HG02870 (cell line): ENCODE data around the gene LACTBL1.
"Not testable (repeated sequence)": the region's sequence is repeated elsewhere in the genome, so short reads cannot be mapped to it uniquely, and the experiment has no call there.

ENCODE experiments used
- ATAC-seq: cut with Tn5 transposase; IDR thresholded peaks from one replicate; pipeline ENCODE4 v1.9.1; 2021; ENCODE audit warnings: mild to moderate bottlenecking, moderate library complexity; ENCODE audit not compliant: unreplicated experiment

LACTBL1 gene, protein sequence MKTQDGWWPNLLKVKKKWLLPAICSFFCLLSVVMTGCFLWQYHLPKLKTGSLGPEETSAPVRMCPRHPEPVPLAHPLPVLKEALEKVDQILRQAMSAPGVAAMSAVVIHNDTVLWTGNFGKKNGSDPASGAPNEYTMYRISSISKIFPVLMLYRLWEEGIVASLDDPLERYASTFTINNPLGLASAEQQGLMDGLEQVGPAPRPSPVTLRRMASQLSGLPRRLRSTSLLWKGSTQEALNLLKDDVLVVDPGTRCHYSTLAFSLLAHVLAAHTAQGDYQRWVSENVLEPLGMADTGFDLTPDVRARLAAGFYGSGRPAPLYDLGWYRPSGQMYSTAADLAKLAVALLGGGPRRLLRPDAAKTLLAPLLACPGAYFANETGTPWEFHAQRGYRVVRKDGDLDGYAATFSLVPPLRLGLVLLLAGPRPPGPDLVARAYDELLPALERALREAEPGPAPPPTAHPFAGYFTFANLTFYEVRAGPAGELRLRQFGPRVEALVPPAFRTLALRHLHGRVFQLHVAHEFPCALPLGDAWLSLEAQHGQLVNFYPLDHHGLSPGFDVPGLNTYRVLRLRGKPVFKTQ

DNA sequence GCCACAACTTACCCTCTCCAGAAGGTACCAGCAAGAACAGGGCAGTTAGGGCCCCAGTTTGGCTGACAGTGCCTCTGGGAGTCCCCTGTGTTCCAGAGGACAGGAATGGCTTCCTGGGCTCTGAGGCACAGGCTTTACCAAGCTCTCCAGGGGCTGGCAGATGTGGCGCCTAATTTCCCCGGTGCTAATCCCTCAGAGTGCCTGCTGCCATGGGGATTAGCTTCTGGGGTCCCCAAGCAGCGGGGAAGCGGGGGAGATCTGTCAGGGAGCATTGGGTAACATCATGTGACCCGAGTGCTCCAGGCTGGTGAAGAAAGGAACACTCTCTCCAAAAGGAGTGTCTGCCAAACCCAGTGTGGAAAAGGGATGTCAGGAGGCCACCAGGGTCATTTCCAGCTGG, at the start of gene LACTBL1:
Gene LACTBL1, minus strand, starts transcription at position 107 of the 400 bp plus-strand sequence. CDS start 550 bp downstream, outside the sequence.
- ATAC-seq = no peak

DNA sequence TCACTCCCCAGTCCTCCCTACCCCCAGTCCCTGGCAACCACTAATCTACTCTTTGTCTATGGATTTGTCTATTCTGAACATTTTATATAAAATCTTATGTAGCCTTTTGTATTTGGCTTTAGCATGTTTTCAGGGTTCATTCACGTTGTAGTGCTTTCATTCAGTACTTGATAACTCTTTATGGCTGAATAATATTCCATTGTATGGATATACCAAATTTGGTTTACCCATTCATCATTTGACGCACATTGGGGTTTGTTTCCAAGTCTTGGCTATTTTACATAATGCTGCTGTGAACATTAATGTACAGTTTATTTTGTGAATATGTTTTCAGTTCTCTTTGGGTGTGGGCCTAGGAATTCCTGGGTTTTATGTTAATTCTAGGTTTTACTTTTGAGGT, 49.2 kb upstream of the LACTBL1 start:
- no peak for ATAC-seq

DNA sequence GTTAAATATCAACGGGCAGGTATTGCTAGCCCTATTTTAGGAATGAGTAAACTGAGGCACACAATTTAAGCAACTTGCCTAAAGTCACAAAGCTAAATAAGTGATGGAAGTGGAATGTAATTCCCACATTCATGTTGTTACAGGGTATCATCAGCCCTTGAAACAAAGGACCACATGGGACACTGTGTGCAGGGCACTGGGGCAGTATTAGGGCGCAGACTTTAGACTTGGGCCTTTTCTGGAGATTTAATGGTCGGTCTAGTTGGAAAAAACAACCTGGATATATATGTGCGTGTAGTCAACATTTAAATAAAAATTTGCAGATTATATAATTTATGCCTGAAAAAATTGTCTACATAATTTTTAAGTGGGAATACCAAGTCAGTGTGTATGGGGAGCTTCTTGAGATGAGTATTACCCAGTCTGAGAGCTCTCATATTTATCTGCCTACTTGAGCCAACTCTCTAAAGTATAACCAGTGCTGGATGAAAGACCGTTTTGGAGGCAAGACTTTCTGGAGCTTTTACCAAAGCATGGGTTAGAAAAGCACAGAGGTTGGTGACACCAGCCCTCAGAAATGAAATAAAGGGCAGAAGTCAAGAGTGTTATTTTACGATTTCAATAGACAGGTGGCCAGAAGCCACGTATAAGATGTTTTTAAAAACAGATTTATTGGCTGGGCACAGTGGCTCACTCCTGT, 48.2 kb upstream of the LACTBL1 start:
- ATAC-seq = no peak

DNA sequence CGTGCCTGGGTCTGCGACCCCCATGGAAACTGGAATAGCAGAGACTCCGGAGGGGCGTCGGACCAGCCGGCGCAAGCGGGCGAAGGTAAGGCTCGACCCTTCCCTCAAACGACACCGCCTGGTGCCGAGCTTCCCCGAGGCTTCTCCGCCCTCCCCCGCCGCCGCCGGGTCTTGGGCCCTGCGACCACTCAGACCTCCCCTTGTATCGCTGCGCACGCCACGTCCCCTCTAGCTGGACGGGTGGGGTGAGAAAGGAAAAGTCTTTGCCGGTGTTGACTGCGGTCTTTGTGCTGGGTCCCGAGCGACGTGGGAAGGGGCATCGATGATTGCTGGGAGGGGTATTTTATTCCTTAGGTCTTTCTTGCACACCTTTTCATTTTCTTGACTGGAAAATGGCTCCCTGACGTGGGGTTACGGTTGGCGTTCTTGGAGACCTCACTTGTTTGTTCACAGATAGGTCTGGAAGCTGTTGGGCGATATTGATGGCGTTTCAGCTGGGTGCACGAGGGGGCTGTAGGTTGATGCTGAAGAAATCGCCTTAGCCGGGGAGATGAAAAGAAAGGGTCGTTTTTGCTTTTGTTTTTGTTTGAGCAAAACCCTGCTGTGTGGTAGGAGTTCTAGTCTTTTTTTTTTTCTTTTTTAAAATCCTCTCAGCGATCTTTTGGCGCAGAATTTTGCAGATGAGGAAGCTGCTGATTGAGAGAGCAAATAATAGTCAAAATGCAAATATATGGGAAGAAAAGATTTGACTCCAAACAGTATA, 47.4 kb upstream of the LACTBL1 start:
- ATAC-seq = peak; percentile 11

DNA sequence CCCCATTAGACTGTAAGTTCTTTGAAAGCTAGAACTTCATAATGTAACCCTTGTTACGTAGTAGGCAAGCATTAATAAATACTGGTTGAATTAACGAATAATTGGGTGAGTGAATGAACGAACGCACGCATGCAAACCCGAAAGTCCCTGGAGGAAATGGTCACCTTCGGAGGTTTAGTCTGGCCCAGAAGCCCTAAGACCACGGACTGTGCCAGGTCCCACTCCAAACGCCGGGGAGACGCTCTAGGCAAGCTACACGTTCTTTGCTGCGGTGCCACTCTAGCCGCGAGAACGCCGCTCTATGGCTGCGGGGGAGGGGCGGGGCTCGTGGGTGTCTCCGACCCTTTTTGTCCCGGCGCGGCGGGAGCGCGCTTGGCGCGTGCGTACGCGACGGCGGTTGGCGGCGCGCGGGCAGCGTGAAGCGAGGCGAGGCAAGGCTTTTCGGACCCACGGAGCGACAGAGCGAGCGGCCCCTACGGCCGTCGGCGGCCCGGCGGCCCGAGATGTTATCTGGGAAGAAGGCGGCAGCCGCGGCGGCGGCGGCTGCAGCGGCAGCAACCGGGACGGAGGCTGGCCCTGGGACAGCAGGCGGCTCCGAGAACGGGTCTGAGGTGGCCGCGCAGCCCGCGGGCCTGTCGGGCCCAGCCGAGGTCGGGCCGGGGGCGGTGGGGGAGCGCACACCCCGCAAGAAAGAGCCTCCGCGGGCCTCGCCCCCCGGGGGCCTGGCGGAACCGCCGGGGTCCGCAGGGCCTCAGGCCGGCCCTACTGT, 46.6 kb upstream of the LACTBL1 start, which contains the start of gene KDM1A:
Gene KDM1A, plus strand, starts transcription at position 375 of the 769 bp plus-strand sequence. Its CDS starts 129 bp downstream, at position 504.
- peak; percentile 90 for ATAC-seq

DNA sequence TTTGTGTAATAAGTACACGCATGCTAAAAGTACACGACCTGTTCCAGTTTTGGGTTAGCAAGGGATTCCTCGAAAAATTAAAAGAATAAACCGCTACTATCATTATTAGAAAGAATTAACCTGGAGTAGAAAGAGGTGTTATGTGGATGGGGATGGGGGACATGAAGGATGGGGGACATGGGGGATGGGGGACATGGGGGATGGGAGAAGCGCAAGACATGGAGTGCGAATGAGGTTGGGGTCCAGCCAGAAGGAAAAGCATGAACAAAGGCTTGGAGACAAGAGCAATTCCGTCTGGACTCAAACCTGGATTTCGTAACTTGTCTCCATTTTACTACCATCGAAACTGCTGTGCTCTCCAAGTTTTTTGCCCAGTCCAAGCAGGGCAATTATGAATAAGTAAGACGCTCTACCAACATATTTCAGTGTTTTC, 46.0 kb upstream of the LACTBL1 start:
- no peak for ATAC-seq

DNA sequence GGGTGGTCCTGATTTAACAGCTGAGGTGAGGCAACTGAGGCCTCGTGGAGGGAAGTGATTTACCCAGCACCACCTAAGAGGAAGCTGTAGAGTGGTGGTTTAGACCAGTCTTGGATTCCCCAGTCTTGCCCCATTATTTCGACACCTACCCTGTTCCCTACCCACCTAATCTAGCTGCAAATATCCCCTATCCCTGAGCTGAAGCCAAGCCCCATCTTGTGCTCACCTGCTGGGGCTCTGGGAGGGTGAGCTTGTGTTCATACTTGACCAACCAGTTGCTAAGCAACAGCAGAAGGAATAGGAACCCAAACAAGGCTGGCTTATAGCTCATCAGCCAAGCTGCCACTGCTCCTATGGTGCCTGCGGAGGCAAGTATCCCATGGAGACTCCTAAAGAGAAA, 41.0 kb upstream of the LACTBL1 start:
- no peak for ATAC-seq

DNA sequence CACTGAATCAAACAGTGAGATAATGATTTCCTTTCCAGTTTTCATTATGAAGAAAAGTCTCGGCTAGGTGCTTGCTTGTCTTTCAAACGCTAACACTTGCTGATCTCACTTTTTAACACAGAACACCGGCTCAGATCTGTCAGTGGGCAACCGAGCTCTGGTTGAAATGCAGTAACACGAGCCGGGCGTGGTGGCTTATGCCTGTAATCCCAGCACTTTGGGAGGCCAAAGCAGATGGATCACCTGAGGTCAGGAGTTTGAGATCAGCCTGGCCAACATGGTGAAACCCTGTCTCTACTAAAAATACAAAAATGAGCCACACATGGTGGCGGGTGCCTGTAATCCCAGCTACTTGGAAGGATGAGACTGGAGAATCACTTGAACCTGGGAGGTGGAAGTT, 37.4 kb upstream of the LACTBL1 start:
- not testable (repeated sequence) for ATAC-seq

DNA sequence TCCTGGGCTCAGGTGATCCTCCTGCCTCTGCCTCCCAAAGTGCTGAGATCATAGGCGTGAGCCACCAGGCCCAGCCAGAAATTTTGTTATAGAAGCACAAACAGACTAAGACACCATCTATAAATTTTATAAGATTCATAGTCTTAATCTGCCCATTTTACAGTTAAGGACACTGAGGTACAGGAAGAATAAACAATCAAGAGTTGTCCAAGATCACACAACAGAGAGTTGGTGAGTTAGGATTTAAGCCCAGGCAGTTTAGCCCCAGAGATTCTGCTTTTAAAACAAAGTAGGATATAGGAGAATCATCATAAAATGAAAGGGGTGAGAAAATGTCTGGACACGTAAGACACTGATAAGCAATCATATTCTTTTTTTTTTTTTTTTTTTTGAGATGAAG, 36.2 kb upstream of the LACTBL1 start:
- ATAC-seq = no peak

DNA sequence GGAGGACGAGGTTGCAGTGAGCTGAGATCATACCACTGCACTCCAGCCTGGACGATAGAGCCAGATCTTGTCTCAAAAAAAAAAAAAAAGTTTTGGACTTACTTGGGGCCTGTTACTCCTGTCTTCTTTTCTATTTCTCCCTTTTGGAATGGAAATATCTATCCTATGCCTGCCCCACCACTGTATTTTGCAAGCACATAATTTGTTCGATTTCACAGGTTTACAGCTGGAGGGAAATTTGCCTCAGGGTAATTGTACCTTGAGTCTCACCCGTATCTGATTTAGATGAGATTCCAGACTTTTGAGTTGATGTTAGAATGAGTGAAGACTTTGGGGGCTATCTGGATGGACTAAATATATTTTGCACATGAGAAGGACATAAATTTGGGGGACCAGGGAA, 34.4 kb upstream of the LACTBL1 start:
- ATAC-seq = no peak

DNA sequence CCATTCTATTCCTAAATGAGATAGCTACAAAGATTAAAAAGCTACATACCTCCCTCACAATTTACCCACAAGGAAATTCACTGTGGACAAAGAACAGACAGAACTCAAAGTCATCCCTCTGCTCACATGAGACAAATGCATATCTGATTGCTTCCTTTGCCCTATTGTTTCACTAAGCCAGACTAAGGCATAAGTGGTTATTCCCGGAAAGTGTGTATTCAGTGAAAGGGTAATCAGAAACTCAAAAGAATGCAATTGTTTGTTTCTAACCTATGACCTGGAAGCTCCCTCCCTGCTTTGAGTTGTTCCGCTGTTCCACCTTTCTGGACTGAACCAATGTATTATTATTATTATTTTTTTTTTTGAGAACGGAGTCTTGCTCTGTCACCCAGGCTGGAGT, 32.1 kb upstream of the LACTBL1 start:
- ATAC-seq = not testable (repeated sequence)

DNA sequence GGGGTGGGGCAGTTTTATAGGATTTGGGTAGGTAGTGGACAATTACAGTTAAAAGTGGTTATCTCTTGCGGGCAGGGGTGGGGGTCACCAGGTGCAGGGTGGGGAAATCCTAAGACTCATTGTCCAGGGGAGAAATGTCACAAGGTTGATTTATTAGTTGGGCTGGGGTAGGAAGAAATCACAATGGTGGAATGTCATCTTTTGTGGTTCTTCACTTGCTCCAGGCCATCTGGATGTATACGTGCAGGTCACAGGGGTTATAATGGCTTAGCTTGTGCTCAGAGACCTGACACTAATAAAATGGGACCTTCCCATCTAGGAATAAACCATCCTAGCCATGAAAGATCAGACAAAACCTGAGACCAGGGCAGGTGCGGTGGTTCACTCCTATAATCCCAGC, 31.4 kb upstream of the LACTBL1 start:
- no peak for ATAC-seq

DNA sequence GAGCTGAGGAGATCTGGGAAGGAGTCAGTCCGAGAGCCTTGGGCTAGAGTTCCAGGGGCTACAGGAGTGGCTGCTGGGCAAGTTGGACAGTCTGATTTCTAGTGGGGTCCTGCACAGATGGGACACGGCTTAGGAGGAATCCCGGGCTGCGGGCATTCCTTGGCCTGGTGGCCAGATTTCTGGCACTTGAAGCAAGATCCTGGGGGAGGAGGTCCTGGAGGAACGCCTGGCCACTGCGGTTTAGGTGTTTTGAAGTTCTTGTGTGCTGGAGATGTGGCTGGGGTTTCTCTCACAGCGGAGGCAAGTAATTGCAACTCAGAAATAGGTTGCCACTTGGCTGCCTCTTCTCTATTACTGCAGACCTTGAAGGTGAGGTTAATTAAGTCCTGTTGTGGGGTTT, 29.6 kb upstream of the LACTBL1 start:
- ATAC-seq = not testable (repeated sequence)

DNA sequence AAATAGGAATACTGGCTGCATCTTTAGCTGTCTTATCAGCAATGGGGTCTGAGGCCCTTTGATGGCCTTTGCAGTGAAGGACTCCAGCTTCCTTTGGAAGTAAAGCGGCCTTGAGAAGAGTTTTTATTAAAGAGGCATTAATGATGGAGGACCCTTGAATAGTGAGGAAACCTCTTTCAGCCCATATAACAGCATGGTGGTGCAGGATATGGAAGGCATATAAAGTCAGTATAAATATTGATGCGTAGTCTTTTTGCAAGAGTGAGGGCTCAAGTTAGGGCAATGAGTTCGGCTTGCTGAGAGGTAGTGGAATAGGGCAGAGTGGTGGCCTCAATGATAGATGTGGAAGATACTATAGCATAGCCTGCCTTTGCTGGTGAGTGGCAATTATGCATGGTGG, 27.5 kb upstream of the LACTBL1 start:
- not testable (repeated sequence) for ATAC-seq

DNA sequence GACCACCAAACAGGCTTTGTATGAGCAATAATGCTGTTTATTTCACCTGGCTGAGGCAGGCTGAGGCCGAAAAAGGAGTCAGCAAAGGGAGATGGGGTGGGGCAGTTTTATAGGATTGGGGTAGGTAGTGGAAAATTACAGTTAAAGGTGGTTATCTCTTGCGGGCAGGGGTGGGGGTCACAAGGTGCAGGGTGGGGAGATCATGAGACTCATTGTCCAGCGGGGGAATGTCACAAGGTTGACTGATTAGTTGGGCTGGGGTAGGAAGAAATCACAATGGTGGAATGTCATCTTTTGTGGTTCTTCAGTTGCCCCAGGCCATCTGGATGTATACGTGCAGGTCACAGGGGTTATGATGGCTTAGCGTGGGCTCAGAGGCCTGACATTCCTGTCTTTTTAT, 24.9 kb upstream of the LACTBL1 start:
- not testable (repeated sequence) for ATAC-seq

DNA sequence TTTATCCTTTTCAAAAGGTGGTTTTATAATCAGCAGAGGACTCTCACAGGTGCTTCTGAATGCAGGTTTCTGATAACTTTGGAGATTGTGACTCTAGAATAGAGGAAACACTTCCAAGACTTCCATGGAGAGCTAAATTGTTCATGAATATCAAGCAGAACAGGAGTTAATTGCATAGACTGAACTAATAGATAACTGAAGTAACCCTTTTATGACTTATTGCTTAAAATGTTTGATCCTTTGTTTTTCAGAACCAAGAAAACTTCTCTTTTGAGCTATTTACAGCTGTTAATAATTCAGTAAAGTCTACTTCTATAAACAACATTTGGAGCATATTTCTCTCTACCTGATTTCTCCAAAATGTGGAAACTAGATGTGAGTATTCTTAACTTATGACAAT, 23.1 kb upstream of the LACTBL1 start:
- no peak for ATAC-seq

DNA sequence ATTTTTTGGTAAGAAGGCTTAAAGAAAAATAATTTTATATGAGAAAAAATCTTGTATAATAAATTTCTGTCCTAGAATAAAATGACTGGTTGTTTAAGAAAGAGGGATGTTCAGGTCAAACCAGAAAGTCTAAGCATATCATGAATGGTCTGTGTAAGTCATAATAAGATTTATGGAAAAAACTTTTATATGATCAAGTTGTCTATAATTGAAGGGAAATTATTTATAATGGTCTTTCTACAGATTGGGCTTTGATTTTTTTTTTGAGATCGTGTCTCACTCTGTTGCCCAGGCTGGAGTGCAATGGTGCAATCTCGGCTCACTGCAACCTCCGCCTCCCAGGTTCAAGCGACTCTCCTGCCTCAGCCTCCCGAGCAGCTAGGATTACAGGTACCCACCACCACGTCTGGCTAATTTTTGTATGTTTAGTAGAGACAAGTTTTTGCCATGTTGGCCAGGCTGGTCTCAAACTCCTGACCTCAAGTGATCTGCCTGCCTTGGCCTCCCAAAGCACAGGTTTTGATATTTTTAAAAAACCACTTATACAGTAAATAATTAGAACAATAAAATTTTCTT, 20.6 kb upstream of the LACTBL1 start:
- ATAC-seq = not testable (repeated sequence)

DNA sequence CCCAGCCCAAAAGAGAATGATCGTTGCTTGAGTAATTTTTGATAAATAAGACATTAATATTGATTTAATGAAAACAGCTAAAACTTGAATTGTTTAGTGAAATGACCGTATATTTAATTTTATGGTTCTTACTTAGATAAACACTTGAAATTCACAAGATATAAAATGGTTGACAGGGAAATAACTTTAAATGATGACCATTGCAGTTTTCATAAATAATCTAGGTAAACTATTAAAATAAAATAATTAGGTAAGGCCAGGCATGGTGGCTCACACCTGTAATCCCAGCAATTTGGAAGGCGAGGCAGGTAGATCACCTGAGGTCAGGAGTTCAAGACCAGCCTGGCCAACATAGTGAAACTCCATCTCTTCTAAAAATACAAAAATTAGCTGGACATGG, 19.7 kb upstream of the LACTBL1 start:
- ATAC-seq = not testable (repeated sequence)

DNA sequence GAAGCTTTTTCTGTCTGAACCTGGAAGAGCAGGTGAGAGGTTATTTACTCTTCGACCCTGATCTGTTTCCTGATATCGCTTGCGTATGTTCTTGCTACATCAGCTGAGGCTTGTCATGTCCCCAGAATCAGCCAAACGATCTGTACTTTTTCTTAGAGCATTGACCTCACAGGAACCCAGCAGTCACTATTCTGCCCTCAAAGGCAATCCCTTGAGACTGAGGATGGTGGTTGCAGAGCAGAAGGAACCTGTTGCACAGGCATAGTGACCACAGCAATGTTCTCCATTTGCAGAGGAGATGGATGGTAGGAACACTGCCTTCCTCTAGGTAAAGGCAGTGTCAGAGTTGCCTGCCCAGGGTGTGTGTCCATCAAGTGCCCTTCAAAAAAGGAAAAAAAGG, 11.3 kb upstream of the LACTBL1 start:
- no peak for ATAC-seq

DNA sequence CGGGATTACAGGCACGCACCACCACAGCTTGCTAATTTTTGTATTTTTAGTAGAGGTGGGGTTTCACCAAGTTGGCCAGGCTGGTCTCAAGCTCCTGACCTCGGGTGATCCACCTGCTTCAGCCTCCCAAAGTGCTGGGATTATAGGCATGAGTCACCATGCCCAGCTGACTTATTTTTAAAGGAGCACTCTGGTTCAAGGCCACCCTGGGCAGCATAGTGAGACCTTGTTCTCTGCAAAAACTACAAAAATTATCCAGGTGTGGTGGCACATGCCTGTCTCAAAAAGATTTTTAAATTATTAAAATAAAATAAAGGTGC, 7.8 kb upstream of the LACTBL1 start:
- ATAC-seq = not testable (repeated sequence)
